Thoracic aorta (tissue), 2 donors: ENCODE data around the gene SLAMF8. TPM values are rescaled to one million over a fixed set of nuclear protein-coding genes. Genes with fewer than 3 reads are reported as not detected.

Experiments used
- ATAC-seq: fragments of 150-250 bp; one replicate; pipeline ENCODE4 v1.8.0; 2017; ENCODE audit warnings: low read depth; ENCODE audit not compliant: insufficient number of reproducible peaks, low FRiP score
- DNase-seq: peaks from one replicate; pipeline ENCODE4 v3.0.0-alpha.2; 2020; ENCODE audit warnings: low spot score
- H3K27ac ChIP-seq, 2 donors: fragments of 200-600 bp; sonication (generic); 1 replicate in 1 of 2; 2 replicates in 1 of 2; pipeline ENCODE4 v1.5.1; 2016; ENCODE audit warnings: mild to moderate bottlenecking in 2 of 2, moderate library complexity in 2 of 2
- H3K27me3 ChIP-seq: fragments of 200-600 bp; sonication (generic); replicated peaks from 2 replicates; pipeline ENCODE4 v1.6.0; 2016; ENCODE audit warnings: mild to moderate bottlenecking; ENCODE audit not compliant: insufficient read depth
- H3K36me3 ChIP-seq: fragments of 200-600 bp; sonication (generic); one replicate; pipeline ENCODE4 v1.5.1; 2016
- H3K4me1 ChIP-seq, 2 donors: fragments of 200-600 bp; sonication (generic); 1 replicate in 1 of 2; 2 replicates in 1 of 2; pipeline versions ENCODE4 v1.5.1 to v1.6.0; 2016; ENCODE audit warnings: low read depth in 2 of 2, mild to moderate bottlenecking in 1 of 2; ENCODE audit not compliant: control insufficient read depth in 1 of 2
- H3K4me3 ChIP-seq: fragments of 200-600 bp; sonication (generic); 2 replicates; pipeline ENCODE4 v1.5.1; 2016; ENCODE audit warnings: mild to moderate bottlenecking
- H3K9me3 ChIP-seq: fragments of 200-600 bp; sonication (generic); 2 replicates; pipeline ENCODE4 v1.5.1; 2016
- CTCF ChIP-seq: fragments of 200-600 bp; sonication (generic); IDR thresholded peaks from one replicate; pipeline ENCODE4 v1.5.1; 2019; ENCODE audit warnings: antibody characterized with exemption
- total RNA-seq, 2 donors: library from RNA; depleted of rRNA; stranded (reverse); fragments of >200 nt; gene quantifications; one replicate each; pipeline versions ENCODE4 v1.1.0 to v1.2.3, GENCODE V29; 2016

Gene SLAMF8
- total RNA-seq, 2 donors from 2014 or later = 5.6 to 9.9 TPM

GRCh38 chr1:159864262-159864661 is 37.6 kb downstream of the SLAMF8 start:
- Histone ChIP-seq H3K27me3 (no peaks in the 10 kb centered on the region), H3K9me3 (no peaks in the 10 kb centered on the region), H3K36me3 (no peaks in the 10 kb centered on the region), H3K27ac (no peak overlapping the region), H3K4me1 (no peaks in the 10 kb centered on the region), H3K4me3 (no peak overlapping the region)
- TF ChIP-seq CTCF = no peak
- DNase-seq (no peak), ATAC-seq (no peak)

- no peaks in the 10 kb centered on the region for H3K9me3 ChIP-seq
- no peaks in the 10 kb centered on the region for H3K4me1 ChIP-seq
- H3K27me3 ChIP-seq = no peaks in the 10 kb centered on the region
- DNase-seq (no peak), ATAC-seq (no peak)
- no peaks in the 10 kb centered on the region for H3K36me3 ChIP-seq
- H3K4me3 ChIP-seq = no peak overlapping the region
- no peak for TF ChIP-seq CTCF
- no peak overlapping the region for H3K27ac ChIP-seq
Measured at GRCh38 chr1:159866066-159866465, 39.4 kb downstream of the SLAMF8 start.

GRCh38 chr1:159866905-159867663 is 40.4 kb downstream of the SLAMF8 start:
- no peaks in the 10 kb centered on the region for H3K36me3 ChIP-seq
- no peak for DNase-seq

GRCh38 chr1:159867664-159868026 is 41.0 kb downstream of the SLAMF8 start:
- no peaks in the 10 kb centered on the region for H3K36me3 ChIP-seq
- H3K27ac ChIP-seq = no peak overlapping the region
- no peaks in the 10 kb centered on the region for H3K9me3 ChIP-seq
- ATAC-seq = no peak
- no peak for TF ChIP-seq CTCF
- H3K27me3 ChIP-seq = no peaks in the 10 kb centered on the region
- H3K4me1 ChIP-seq = no peaks in the 10 kb centered on the region
- H3K4me3 ChIP-seq = no peak overlapping the region
- DNase-seq = no peak

More at GRCh38 chr1:159866905-159867663, 40.4 kb downstream of the SLAMF8 start:
- Histone ChIP-seq H3K9me3 (no peaks in the 10 kb centered on the region), H3K27me3 (no peaks in the 10 kb centered on the region), H3K27ac (no peak overlapping the region), H3K4me1 (no peaks in the 10 kb centered on the region), H3K4me3 (no peak overlapping the region)
- TF ChIP-seq CTCF = no peak
- ATAC-seq = no peak

GRCh38 chr1:159868766-159869165 is 42.1 kb downstream of the SLAMF8 start:
- DNase-seq = no peak
- H3K27ac ChIP-seq = no peak overlapping the region
- H3K27me3 ChIP-seq = no peaks in the 10 kb centered on the region
- no peak for TF ChIP-seq CTCF
- H3K4me3 ChIP-seq = no peak overlapping the region
- no peaks in the 10 kb centered on the region for H3K36me3 ChIP-seq
- no peaks in the 10 kb centered on the region for H3K9me3 ChIP-seq
- no peaks in the 10 kb centered on the region for H3K4me1 ChIP-seq
- no peak for ATAC-seq
